ENCODE results near the gene FAM110C. TPM values are rescaled to one million over a fixed set of nuclear protein-coding genes. Genes with fewer than 3 reads are reported as not detected.

Gene FAM110C
- total and polyA plus RNA-seq, 8 donors, result 3.4 to 16.8 (median 11.2) TPM; not detected in 1

DNA sequence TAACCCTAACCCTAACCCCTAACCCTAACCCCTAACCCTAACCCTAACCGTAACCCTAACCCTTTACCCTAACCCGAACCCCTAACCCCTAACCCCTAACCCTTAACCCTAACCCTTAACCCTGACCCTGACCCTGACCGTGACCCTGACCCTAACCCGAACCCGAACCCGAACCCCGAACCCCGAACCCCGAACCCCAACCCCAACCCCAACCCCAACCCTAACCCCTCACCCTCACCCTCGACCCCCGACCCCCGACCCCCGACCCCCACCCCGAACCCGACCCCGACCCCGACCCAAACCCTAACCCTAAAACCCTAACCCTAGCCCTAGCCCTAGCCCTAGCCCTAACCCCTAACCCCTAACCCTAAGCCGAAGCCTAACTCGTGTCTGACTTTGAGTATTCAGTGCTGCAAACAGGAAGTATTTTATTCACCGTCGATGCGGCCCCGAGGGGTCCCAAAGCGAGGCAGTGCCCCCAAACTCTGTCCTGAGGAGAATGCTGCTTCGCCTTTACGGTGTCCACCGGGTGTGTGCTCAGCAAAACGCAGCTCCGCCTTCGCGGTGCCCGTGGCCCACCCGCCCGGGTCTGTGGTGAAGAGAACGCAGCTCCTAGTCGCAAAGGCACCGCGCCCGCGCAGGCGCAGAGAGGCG is 36.0 kb downstream of the FAM110C start:
- Histone ChIP-seq H3K27me3 (no peaks in the 10 kb centered on the region), H3K4me3 (no peak overlapping the region), H3K36me3 (no peaks in the 10 kb centered on the region), H3K27ac (no peak overlapping the region), H3K9me3 (peaks cover 0 to 10% (median 0%) of the 10 kb centered on the region in 4 donors), H3K4me1 (no peaks in the 10 kb centered on the region)
- TF ChIP-seq POLR2AphosphoS5 (IDR thresholded peaks at IDR 0.05) (no peak), POLR2A (IDR thresholded peaks at IDR 0.05) (no peak), EP300 (IDR thresholded peaks at IDR 0.05) (no peak)
- TF ChIP-seq, protein P1, sequence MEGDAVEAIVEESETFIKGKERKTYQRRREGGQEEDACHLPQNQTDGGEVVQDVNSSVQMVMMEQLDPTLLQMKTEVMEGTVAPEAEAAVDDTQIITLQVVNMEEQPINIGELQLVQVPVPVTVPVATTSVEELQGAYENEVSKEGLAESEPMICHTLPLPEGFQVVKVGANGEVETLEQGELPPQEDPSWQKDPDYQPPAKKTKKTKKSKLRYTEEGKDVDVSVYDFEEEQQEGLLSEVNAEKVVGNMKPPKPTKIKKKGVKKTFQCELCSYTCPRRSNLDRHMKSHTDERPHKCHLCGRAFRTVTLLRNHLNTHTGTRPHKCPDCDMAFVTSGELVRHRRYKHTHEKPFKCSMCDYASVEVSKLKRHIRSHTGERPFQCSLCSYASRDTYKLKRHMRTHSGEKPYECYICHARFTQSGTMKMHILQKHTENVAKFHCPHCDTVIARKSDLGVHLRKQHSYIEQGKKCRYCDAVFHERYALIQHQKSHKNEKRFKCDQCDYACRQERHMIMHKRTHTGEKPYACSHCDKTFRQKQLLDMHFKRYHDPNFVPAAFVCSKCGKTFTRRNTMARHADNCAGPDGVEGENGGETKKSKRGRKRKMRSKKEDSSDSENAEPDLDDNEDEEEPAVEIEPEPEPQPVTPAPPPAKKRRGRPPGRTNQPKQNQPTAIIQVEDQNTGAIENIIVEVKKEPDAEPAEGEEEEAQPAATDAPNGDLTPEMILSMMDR (IDR thresholded peaks at IDR 0.05), result no peak
- DNase-seq, result peak in 1 of 2 donors; percentile 65
- 74 to 85% (median 84%) methylated on average over 31 to 42 of the region's 42 CpGs for WGBS, 5 donors
- intact Hi-C loops (cut with DNase I; ENCODE audit: low total_unique reads), result no loop called here

Other genes starting within 250 kb of the FAM110C start
- gene SH3YL1, start 217.5 kb upstream of the FAM110C start, total RNA-seq, result 100 to 1,000 TPM in 3 of 5 donors, 10 to 100 TPM in 2; 45.5 to 219 (median 130) TPM
- gene SH3YL1, start 217.5 kb upstream of the FAM110C start, polyA plus RNA-seq, result 100 to 1,000 TPM in 2 of 3 donors, 10 to 100 TPM in 1; 95.2 to 230 (median 156) TPM
- 100 to 1,000 TPM in 1 of 5 donors, 10 to 100 TPM in 4; 21.1 to 183 (median 72.4) TPM for gene ACP1, start 218.4 kb upstream of the FAM110C start, total RNA-seq
- 100 to 1,000 TPM in 2 of 3 donors, 10 to 100 TPM in 1; 89.2 to 144 (median 123) TPM for gene ACP1, start 218.4 kb upstream of the FAM110C start, polyA plus RNA-seq
- 10 to 100 TPM in 3 of 5 donors, 1 to 10 TPM in 1, under 1 TPM in 1; 0.45 to 29.8 (median 11.2) TPM for gene ALKAL2, start 241.6 kb upstream of the FAM110C start, total RNA-seq
- 10 to 100 TPM in 1 of 3 donors, 1 to 10 TPM in 2; 6.8 to 12.6 (median 9.9) TPM for gene ALKAL2, start 241.6 kb upstream of the FAM110C start, polyA plus RNA-seq